CD4-positive, alpha-beta memory T cell (primary cell): ENCODE measurements around the gene TBL1XR1. TPM values are rescaled to one million over a fixed set of nuclear protein-coding genes. Genes with fewer than 3 reads are reported as not detected.
A peak's percentile ranks its signal among the peaks of the same experiment; 100 is the strongest.
"Not testable (repeated sequence)": the region's sequence is repeated elsewhere in the genome, so short reads cannot be mapped to it uniquely, and the experiment has no call there.

Experiments
- CTCF ChIA-PET: fragments of 350-600 bp; sonication (Branson Sonifier 250); formaldehyde crosslinking; loops from one replicate; lab custom pipeline; 2021; ENCODE audit warnings: inconsistent platforms; ENCODE audit not compliant: partially characterized antibody; lab: Charles Lee
- POLR2A ChIA-PET: fragments of 350-600 bp; sonication (Branson Sonifier 250); formaldehyde crosslinking; loops from one replicate; lab custom pipeline; 2021; ENCODE audit not compliant: partially characterized antibody; lab: Charles Lee
- DNase-seq, 5 donors: peaks; one replicate each; pipeline versions ENCODE4 v3.0.0 to v3.0.0-alpha.2; 2020 to 2022; ENCODE audit warnings: mixed read lengths in 1 of 5
- H3K27ac ChIP-seq: one replicate; pipeline ENCODE4 v1.7.0; 2013; ENCODE audit warnings: low read depth, low read length
- H3K27me3 ChIP-seq: 2 replicates; pipeline ENCODE4 v1.7.0; 2013; ENCODE audit warnings: mild to moderate bottlenecking, low read length, moderate library complexity; ENCODE audit not compliant: insufficient read depth
- H3K36me3 ChIP-seq: 2 replicates; pipeline ENCODE4 v1.7.0; 2013; ENCODE audit warnings: mild to moderate bottlenecking, low read length, moderate library complexity; ENCODE audit not compliant: insufficient read depth
- H3K4me1 ChIP-seq: 2 replicates; pipeline ENCODE4 v1.7.0; 2013; ENCODE audit warnings: mild to moderate bottlenecking, low read length, moderate library complexity; ENCODE audit not compliant: insufficient read depth
- H3K4me3 ChIP-seq, 2 donors: one replicate each; pipeline ENCODE4 v1.7.0; 2013; ENCODE audit warnings: low read length in 2 of 2, mild to moderate bottlenecking in 1 of 2
- H3K9me3 ChIP-seq, 2 donors: one replicate each; pipeline ENCODE4 v1.7.0; 2013; ENCODE audit warnings: low read length in 2 of 2, control low read depth in 1 of 2; ENCODE audit not compliant: control insufficient read depth in 1 of 2
- H3K27ac Mint-ChIP-seq, 7 donors: one replicate each; pipeline ENCODE4 v1.8.0; 2020 to 2021; ENCODE audit warnings: mixed read lengths in 7 of 7, mild to moderate bottlenecking in 6 of 7, inconsistent platforms in 3 of 7, moderate library complexity in 3 of 7
- H3K27me3 Mint-ChIP-seq, 2 donors: one replicate each; pipeline ENCODE4 v1.8.0; 2020 to 2021; ENCODE audit warnings: mixed read lengths in 2 of 2
- H3K36me3 Mint-ChIP-seq, 2 donors: one replicate each; pipeline ENCODE4 v1.8.0; 2020 to 2021; ENCODE audit warnings: mixed read lengths in 2 of 2, inconsistent platforms in 1 of 2, mild to moderate bottlenecking in 1 of 2
- H3K4me1 Mint-ChIP-seq, 4 donors: one replicate each; pipeline ENCODE4 v1.8.0; 2020 to 2021; ENCODE audit warnings: mixed read lengths in 4 of 4, mild to moderate bottlenecking in 1 of 4
- H3K4me3 Mint-ChIP-seq, 8 donors: one replicate each; pipeline ENCODE4 v1.8.0; 2020 to 2021; ENCODE audit warnings: mixed read lengths in 8 of 8, mild to moderate bottlenecking in 7 of 8, moderate library complexity in 6 of 8, inconsistent platforms in 3 of 8
- H3K9me3 Mint-ChIP-seq, 8 donors: one replicate each; pipeline ENCODE4 v1.8.0; 2020 to 2021; ENCODE audit warnings: mixed read lengths in 8 of 8, mild to moderate bottlenecking in 5 of 8, inconsistent platforms in 3 of 8, moderate library complexity in 1 of 8
- intact Hi-C: fragments of 100-400 bp; cut with micrococcal nuclease; formaldehyde crosslinking; loops from one replicate; pipeline ENCODE4 v1.15.1; 2023
- polyA plus RNA-seq, 2 donors: library from polyadenylated mRNA; unstranded; fragments of 300-500 nt; fragmentation: Illumina TruSeq; gene quantifications; one replicate each; pipeline ENCODE4 v1.2.3, GENCODE V29; 2021
- total RNA-seq, 2 experiments: library from RNA; stranded (reverse); gene quantifications; one replicate each; pipeline ENCODE4 v1.2.3, GENCODE V29; 2021

TBL1XR1 gene
- total and polyA plus RNA-seq, 4 experiments from 2014 or later: 20.1 to 172 (median 100) TPM

DNA sequence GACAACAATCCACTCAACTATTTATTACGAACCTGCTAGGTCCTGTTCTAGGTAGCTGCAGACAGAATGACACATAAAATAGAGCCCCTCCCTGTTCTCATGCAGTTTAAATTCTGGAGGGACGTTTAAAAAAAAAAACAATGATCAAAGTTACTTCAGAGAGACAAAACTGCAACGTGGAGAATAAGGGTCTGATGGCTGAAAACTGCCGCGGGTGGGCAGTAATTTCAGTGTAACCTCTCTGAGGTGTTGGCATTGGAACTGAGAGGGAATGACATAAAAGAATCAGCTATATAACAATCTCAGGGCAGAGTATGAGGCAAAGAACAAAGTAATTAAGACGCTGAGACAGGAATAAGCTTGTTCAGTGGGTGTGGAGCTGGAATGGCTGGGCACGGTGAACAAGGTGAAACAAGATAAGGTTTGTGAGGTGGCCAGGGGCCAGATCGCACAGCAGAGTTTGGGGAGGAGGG, 19.5 kb downstream of the TBL1XR1 start:
- H3K27ac Mint-ChIP-seq: peak overlapping the region in 6 of 7 donors; percentile 8 to 48 (median 40)
- POLR2A ChIA-PET: interaction anchor here (1.1 kb wide), 1 partner anchor 18 kb away, joined by 3 read pairs; no protein-coding TSS in a partner anchor

DNA sequence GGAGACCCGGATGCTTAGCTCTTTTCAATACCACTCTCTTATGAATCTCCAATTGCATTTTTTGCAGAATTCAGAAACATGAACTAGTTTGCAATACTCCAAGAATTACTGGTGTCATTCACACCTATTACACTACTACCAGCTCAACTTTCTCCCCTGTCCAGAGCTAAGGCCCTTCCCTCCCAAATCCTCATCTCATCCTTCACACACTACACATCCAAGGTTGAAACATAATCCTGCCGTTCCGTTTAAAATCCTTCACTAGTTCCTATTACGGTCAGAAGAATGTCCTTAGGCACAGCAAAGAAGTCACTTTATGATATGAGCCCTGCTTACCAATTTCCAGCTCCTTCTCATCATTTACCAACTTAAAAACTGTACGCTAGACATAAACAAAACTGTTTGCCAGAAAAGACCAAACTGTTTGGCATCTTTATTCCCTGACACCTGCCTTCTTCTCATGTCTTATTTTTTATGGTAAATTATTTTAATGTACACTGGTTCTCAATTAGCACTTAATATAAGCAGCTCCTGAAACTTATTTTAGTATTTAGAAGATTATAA, 22.6 kb downstream of the TBL1XR1 start:
- intact Hi-C loops: no loop called here
- Mint-ChIP-seq H3K36me3 (peaks cover 27 to 32% of the 10 kb centered on the region in 2 donors), H3K9me3 (no peaks in the 10 kb centered on the region), H3K4me3 (peak overlapping the region in 5 of 8 donors; percentile 0 to 58 (median 15)), H3K27me3 (no peaks in the 10 kb centered on the region), H3K4me1 (peaks cover 47 to 84% (median 62%) of the 10 kb centered on the region in 4 donors), H3K27ac (peak overlapping the region in 4 of 7 donors; percentile 26 to 72 (median 69))
- Histone ChIP-seq H3K4me1 (peaks cover 61% of the 10 kb centered on the region), H3K36me3 (no peaks in the 10 kb centered on the region), H3K9me3 (no peaks in the 10 kb centered on the region), H3K27ac (no peak overlapping the region), H3K27me3 (no peaks in the 10 kb centered on the region), H3K4me3 (no peak overlapping the region)
- CTCF ChIA-PET: interaction anchor here (0.7 to 1.2 kb wide), 2 partner anchors 14 to 377 kb away, joined by 3 to 4 read pairs; no protein-coding TSS in a partner anchor
- POLR2A ChIA-PET: interaction anchor here (0.7 to 1.2 kb wide), 4 partner anchors 8 to 185 kb away, joined by 3 to 5 read pairs (median 4); no protein-coding TSS in a partner anchor
- DNase-seq: no peak

More for the DNA sequence above, 19.5 kb downstream of the TBL1XR1 start:
- H3K36me3 Mint-ChIP-seq: peaks cover 17 to 18% of the 10 kb centered on the region in 2 donors
- Histone ChIP-seq H3K36me3 (no peaks in the 10 kb centered on the region), H3K9me3 (no peaks in the 10 kb centered on the region), H3K27me3 (no peaks in the 10 kb centered on the region), H3K27ac (no peak overlapping the region), H3K4me3 (no peak overlapping the region), H3K4me1 (peaks cover 70% of the 10 kb centered on the region)
- no peaks in the 10 kb centered on the region for H3K27me3 Mint-ChIP-seq
- DNase-seq: no peak
- peaks cover 47 to 84% (median 64%) of the 10 kb centered on the region in 4 donors for H3K4me1 Mint-ChIP-seq
- CTCF ChIA-PET: interaction anchor here (0.8 kb wide), 1 partner anchor 10 kb away, joined by 3 read pairs; no protein-coding TSS in a partner anchor
- peak overlapping the region in 4 of 8 donors; percentile 2 to 46 (median 38) for H3K4me3 Mint-ChIP-seq
- intact Hi-C loops: no loop called here
- peaks cover 0 to 2% (median 0%) of the 10 kb centered on the region in 8 donors for H3K9me3 Mint-ChIP-seq

DNA sequence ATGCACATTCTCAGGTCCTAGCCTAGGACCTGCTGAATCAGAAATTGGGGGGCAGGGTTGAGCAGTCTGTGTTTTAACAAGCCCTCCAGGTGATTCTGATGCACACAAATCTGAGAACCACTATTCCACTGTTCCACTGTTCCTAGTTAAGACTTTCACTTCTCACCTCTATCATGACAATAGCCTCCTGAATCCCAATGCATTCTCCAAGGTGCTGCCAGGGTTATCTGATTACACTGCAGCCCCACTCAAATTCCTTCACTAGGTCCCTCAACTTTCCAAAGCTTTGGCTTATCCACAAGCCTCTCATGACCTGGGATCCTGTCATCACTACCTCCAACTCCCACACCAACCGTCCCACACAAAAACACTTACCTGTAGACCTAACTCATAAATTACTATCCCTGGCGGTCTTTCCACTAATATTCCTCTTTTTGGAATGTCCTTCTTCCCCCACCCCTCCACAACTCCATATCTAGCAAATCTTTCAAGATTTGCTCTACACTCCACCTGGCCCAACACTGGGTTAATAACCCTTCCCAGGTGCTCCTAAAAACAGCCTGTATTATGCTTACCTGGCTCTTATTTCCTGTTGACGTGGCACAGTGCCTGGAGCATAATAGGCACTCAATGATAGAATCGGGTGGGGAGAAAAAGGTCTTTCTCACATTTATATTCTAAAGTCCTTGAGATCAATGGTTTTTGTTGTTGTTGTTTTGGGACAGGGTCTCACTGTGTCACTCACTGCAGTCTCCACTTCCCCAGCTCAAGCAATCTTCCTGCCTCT, 27.2 kb downstream of the TBL1XR1 start:
- intact Hi-C loops: loop anchor here (2.0 kb wide), 1 partner anchor 25 kb away; no protein-coding TSS in a partner anchor
- Histone ChIP-seq H3K36me3 (no peaks in the 10 kb centered on the region), H3K27ac (no peak overlapping the region), H3K4me1 (peaks cover 60% of the 10 kb centered on the region), H3K27me3 (no peaks in the 10 kb centered on the region), H3K4me3 (no peak overlapping the region), H3K9me3 (no peaks in the 10 kb centered on the region)
- peak overlapping the region in 7 of 8 donors; percentile 6 to 70 (median 46) for H3K4me3 Mint-ChIP-seq
- POLR2A ChIA-PET: interaction anchor here (1.1 kb wide), 1 partner anchor 190 kb away, joined by 4 read pairs; no protein-coding TSS in a partner anchor
- DNase-seq: no peak
- H3K9me3 Mint-ChIP-seq: peaks cover 0 to 5% (median 0%) of the 10 kb centered on the region in 8 donors
- CTCF ChIA-PET: no interaction called here
- peak overlapping the region in 5 of 7 donors; percentile 49 to 89 (median 51) for H3K27ac Mint-ChIP-seq
- peaks cover 54 to 80% (median 65%) of the 10 kb centered on the region in 4 donors for H3K4me1 Mint-ChIP-seq
- no peaks in the 10 kb centered on the region for H3K27me3 Mint-ChIP-seq
- H3K36me3 Mint-ChIP-seq: peaks cover 35 to 36% of the 10 kb centered on the region in 2 donors

DNA sequence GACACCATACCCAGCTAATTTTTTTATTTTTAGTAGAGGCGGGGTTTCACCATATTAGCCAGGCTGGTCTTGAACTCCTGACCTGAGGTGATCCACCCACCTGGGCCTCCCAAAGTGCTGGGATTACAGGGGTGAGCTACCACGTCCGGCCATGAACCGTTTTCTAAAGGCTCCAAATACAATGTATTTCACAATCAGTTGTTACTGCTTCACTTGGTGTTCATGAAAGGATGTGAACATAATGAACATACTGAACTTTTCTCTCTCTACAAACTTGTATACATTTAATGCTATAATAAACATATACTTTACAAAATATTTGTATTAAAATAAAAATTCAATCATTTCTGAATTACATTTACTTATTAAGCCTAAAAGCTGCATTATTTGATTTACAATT, 28.9 kb downstream of the TBL1XR1 start:
- ChIA-PET POLR2A (interaction anchor here (0.7 kb wide), 1 partner anchor 27 kb away, joined by 3 read pairs; no protein-coding TSS in a partner anchor), CTCF (interaction anchor here (1.2 kb wide), 1 partner anchor 16 kb away, joined by 3 read pairs; no protein-coding TSS in a partner anchor)
- no peak overlapping the region for H3K27ac Mint-ChIP-seq
- H3K27me3 Mint-ChIP-seq: no peaks in the 10 kb centered on the region
- DNase-seq: no peak
- no peaks in the 10 kb centered on the region for H3K9me3 ChIP-seq
- H3K4me1 Mint-ChIP-seq: peaks cover 52 to 80% (median 64%) of the 10 kb centered on the region in 4 donors
- H3K27ac ChIP-seq: no peak overlapping the region
- H3K36me3 ChIP-seq: no peaks in the 10 kb centered on the region
- H3K4me1 ChIP-seq: peaks cover 48% of the 10 kb centered on the region
- peaks cover 0 to 5% (median 0%) of the 10 kb centered on the region in 8 donors for H3K9me3 Mint-ChIP-seq
- intact Hi-C loops: no loop called here
- no peak overlapping the region for H3K4me3 Mint-ChIP-seq
- H3K36me3 Mint-ChIP-seq: peaks cover 34 to 40% of the 10 kb centered on the region in 2 donors
- no peaks in the 10 kb centered on the region for H3K27me3 ChIP-seq
- no peak overlapping the region for H3K4me3 ChIP-seq

DNA sequence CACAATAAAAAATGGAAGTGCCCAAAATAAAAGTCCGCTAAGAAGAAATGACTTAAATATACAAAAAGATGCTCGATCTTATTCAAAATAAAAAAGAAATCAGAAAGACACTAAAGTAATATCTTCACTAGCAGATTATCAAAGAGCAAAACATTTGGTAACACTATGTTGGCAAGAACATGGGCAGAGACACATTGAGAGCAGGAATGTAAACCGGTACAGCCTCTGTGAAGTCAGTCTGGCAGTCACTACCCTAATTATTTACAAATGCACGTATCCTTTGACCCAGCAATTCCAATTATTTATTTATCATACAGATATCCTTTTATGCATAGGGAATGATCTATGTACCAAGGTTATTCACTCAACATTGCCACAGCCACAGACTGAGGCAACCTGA, 34.5 kb downstream of the TBL1XR1 start:
- Histone ChIP-seq H3K27ac (no peak overlapping the region), H3K4me1 (peaks cover 28% of the 10 kb centered on the region), H3K4me3 (no peak overlapping the region), H3K27me3 (no peaks in the 10 kb centered on the region), H3K36me3 (no peaks in the 10 kb centered on the region), H3K9me3 (no peaks in the 10 kb centered on the region)
- Mint-ChIP-seq H3K9me3 (peaks cover 0 to 5% (median 0%) of the 10 kb centered on the region in 8 donors), H3K27ac (peak overlapping the region in 1 of 7 donors; percentile 25), H3K27me3 (no peaks in the 10 kb centered on the region), H3K36me3 (peaks cover 36 to 49% of the 10 kb centered on the region in 2 donors), H3K4me3 (no peak overlapping the region), H3K4me1 (peaks cover 43 to 78% (median 53%) of the 10 kb centered on the region in 4 donors)
- DNase-seq: no peak
- intact Hi-C loops: no loop called here
- ChIA-PET POLR2A (interaction anchor here (1.7 kb wide), 1 partner anchor 36 kb away, joined by 8 read pairs; no protein-coding TSS in a partner anchor), CTCF (no interaction called here)

DNA sequence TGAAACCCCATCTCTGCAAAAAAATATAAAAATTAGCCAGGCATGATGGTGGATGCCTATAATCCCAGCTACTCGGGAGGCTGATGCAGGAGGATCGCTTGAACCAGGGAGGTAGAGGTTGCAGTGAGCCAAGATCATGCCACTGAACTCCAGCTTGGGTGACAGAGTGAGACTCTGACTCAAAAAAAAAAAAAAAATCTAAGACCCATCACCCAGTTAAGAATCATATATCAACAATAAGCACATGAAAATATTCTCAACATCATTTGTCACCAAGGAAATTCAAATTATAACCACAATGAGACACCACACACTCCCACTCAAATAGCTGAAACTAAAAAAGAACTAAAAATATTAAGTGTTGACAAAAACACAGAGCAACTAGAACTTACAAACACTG, 35.7 kb downstream of the TBL1XR1 start:
- H3K4me3 ChIP-seq, H3K27me3 Mint-ChIP-seq, DNase-seq, H3K9me3 Mint-ChIP-seq, H3K27ac ChIP-seq, CTCF ChIA-PET, intact Hi-C loops, H3K27me3 ChIP-seq, H3K9me3 ChIP-seq, H3K36me3 ChIP-seq: not testable (repeated sequence)
- H3K4me1 Mint-ChIP-seq: peaks cover 46 to 80% (median 55%) of the 10 kb centered on the region in 4 donors
- peaks cover 38% of the 10 kb centered on the region for H3K4me1 ChIP-seq
- peak overlapping the region in 1 of 8 donors; percentile 15 for H3K4me3 Mint-ChIP-seq
- POLR2A ChIA-PET: interaction anchor here (1.0 kb wide), 1 partner anchor 198 kb away, joined by 4 read pairs; no protein-coding TSS in a partner anchor
- peaks cover 31 to 45% of the 10 kb centered on the region in 2 donors for H3K36me3 Mint-ChIP-seq
- H3K27ac Mint-ChIP-seq: peak overlapping the region in 5 of 7 donors; percentile 2 to 50 (median 39)
